ENCODE data around the gene FGF14.

FGF14 gene

GRCh38 chr13:102401766-102402165 is at the start of gene FGF14:
Gene FGF14, minus strand, starts transcription at chr13:102402048.
- no peak for DNase-seq

GRCh38 chr13:102443249-102443648 is 41.4 kb upstream of the FGF14 start:
- no peak for DNase-seq

- no peak for DNase-seq
These were observed 39.2 kb upstream of the FGF14 start for GRCh38 chr13:102441085-102441484.

GRCh38 chr13:102440259-102440936 is 38.5 kb upstream of the FGF14 start:
- no peak for DNase-seq

GRCh38 chr13:102422690-102423089 is 20.8 kb upstream of the FGF14 start:
- no peak for DNase-seq

- no peak for DNase-seq
These were observed 3.8 kb upstream of the FGF14 start for GRCh38 chr13:102405499-102406100.

- no peak for DNase-seq
These were observed 442 bp upstream of the FGF14 start for GRCh38 chr13:102402290-102402689.

GRCh38 chr13:102401265-102401664 is 583 bp downstream of the FGF14 start:
- no peak for DNase-seq

GRCh38 chr13:102400675-102401145 is 1.1 kb downstream of the FGF14 start:
- no peak for DNase-seq

GRCh38 chr13:102399791-102400674 is 1.8 kb downstream of the FGF14 start:
- no peak for DNase-seq

GRCh38 chr13:102395939-102396338 is 5.9 kb downstream of the FGF14 start:
- DNase-seq = no peak

GRCh38 chr13:102395174-102395573 is 6.7 kb downstream of the FGF14 start:
- DNase-seq = no peak

- peak; percentile 69 for DNase-seq
These were observed 7.4 kb downstream of the FGF14 start for GRCh38 chr13:102394158-102395053.

GRCh38 chr13:102392481-102393209 is 9.2 kb downstream of the FGF14 start:
- no peak for DNase-seq

GRCh38 chr13:102386461-102386860 is 15.4 kb downstream of the FGF14 start:
- DNase-seq = no peak

GRCh38 chr13:102380012-102380411 is 21.8 kb downstream of the FGF14 start:
- DNase-seq = no peak

- DNase-seq = no peak
These were observed 25.5 kb downstream of the FGF14 start for GRCh38 chr13:102376318-102376717.

- DNase-seq = no peak
These were observed 27.1 kb downstream of the FGF14 start for GRCh38 chr13:102374726-102375125.

- DNase-seq = no peak
These were observed 27.6 kb downstream of the FGF14 start for GRCh38 chr13:102374233-102374632.

- no peak for DNase-seq
These were observed 28.6 kb downstream of the FGF14 start for GRCh38 chr13:102373221-102373620.

GRCh38 chr13:102369302-102369701 is 32.5 kb downstream of the FGF14 start:
- DNase-seq = no peak

GRCh38 chr13:102367836-102368235 is 34.0 kb downstream of the FGF14 start:
- DNase-seq = no peak
